ENCODE results near the gene MRTFB.
"Not testable (repeated sequence)": the region's sequence is repeated elsewhere in the genome, so short reads cannot be mapped to it uniquely, and the experiment has no call there.

MRTFB gene

DNA sequence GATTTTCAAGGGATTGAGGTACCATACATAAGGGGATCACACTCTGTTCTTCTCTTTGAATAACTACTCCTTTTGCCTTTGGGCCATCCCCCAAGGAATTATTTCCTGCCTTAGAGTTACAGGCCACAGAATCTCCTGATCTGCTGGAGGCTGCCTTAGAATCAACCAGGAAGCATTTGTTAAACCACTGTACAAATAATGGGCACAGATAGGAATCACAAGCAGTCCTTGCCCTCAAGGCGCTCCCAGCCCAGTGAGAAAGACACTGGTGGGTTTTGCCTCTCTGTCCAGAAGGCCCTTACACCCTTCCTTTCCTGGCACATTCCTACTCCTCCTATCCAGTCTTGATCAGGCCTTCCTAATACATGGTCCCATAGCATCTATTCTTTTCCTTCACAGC lies 45.9 kb downstream of the MRTFB start:
- H3K36me3 ChIP-seq (replicated peaks) = no peaks in the 10 kb centered on the region
- in situ Hi-C loops (cut with HindIII; ENCODE audit: low pct_ligation_motif_present, low sequenced_read_pairs) = no loop called here
- no peak for DNase-seq
- H3K27ac ChIP-seq = no peak overlapping the region
- no peaks in the 10 kb centered on the region for H3K27me3 ChIP-seq (replicated peaks)
- no peak overlapping the region for H3K4me3 ChIP-seq (ENCODE audit: low read depth, low read length)
- no peak for TF ChIP-seq CTCF (IDR thresholded peaks at IDR 0.05; ENCODE audit: low read depth, low read length, missing control alignments)

GRCh38 chr16:14119799-14120198 lies 48.7 kb downstream of the MRTFB start:
- no peak for TF ChIP-seq CTCF (IDR thresholded peaks at IDR 0.05; ENCODE audit: low read depth, low read length, missing control alignments)
- no peak for DNase-seq
- no peaks in the 10 kb centered on the region for H3K36me3 ChIP-seq (replicated peaks)
- in situ Hi-C loops (cut with HindIII; ENCODE audit: low pct_ligation_motif_present, low sequenced_read_pairs) = no loop called here
- H3K27me3 ChIP-seq (replicated peaks) = no peaks in the 10 kb centered on the region
- H3K27ac ChIP-seq = no peak overlapping the region
- no peak overlapping the region for H3K4me3 ChIP-seq (ENCODE audit: low read depth, low read length)

DNA sequence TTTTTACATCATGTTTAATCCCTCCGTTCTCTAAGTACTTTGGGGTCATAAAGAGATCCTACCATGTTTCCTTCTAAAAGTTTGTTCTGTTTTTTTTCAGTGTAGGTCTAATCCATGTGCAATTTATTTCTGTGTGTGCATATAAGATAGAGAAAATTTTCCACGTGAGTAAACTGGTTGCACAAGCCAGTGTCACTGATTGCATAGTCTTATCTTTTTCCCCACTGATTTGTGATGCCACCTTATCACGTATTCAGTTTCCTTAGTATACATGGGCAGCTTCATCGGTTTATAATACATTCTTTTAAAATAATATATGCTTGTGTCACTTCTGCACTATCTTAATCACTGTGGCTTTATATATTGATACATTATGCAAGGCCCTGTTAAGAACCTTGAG lies 49.2 kb downstream of the MRTFB start:
- no peak for TF ChIP-seq CTCF (IDR thresholded peaks at IDR 0.05; ENCODE audit: low read depth, low read length, missing control alignments)
- H3K36me3 ChIP-seq (replicated peaks) = no peaks in the 10 kb centered on the region
- no peak overlapping the region for H3K4me3 ChIP-seq (ENCODE audit: low read depth, low read length)
- in situ Hi-C loops (cut with HindIII; ENCODE audit: low pct_ligation_motif_present, low sequenced_read_pairs) = no loop called here
- H3K27ac ChIP-seq = no peak overlapping the region
- DNase-seq = no peak
- no peaks in the 10 kb centered on the region for H3K27me3 ChIP-seq (replicated peaks)

DNA sequence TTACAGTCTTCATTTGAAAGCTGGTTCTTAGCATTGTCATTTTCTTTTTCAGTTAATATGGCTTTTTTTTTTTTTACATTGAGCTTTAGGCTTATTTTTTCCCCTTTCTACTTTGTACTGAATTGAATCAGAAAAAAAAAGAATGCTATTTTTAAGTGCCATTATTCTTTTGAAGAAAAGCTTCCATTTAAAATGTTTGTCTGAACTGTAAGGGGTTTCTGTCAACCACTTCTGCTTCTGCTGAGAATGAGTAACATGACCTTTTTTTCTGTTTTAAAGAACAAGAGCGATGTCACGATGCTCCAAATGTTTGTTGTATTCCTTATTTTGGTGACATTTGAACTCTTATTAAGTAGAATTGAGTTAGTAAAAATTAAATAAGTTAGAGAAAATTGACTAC lies 50.0 kb downstream of the MRTFB start:
- H3K4me3 ChIP-seq (ENCODE audit: low read depth, low read length) = no peak overlapping the region
- no peaks in the 10 kb centered on the region for H3K27me3 ChIP-seq (replicated peaks)
- in situ Hi-C loops (cut with HindIII; ENCODE audit: low pct_ligation_motif_present, low sequenced_read_pairs) = no loop called here
- no peak overlapping the region for H3K27ac ChIP-seq
- no peak for DNase-seq
- H3K36me3 ChIP-seq (replicated peaks) = no peaks in the 10 kb centered on the region
- TF ChIP-seq CTCF (IDR thresholded peaks at IDR 0.05; ENCODE audit: low read depth, low read length, missing control alignments) = no peak

- DNase-seq = no peak
- H3K27ac ChIP-seq = no peak overlapping the region
- H3K27me3 ChIP-seq (replicated peaks) = no peaks in the 10 kb centered on the region
- H3K4me3 ChIP-seq (ENCODE audit: low read depth, low read length) = no peak overlapping the region
- TF ChIP-seq CTCF (IDR thresholded peaks at IDR 0.05; ENCODE audit: low read depth, low read length, missing control alignments) = no peak
- in situ Hi-C loops (cut with HindIII; ENCODE audit: low pct_ligation_motif_present, low sequenced_read_pairs) = no loop called here
- H3K36me3 ChIP-seq (replicated peaks) = no peaks in the 10 kb centered on the region
Observed at GRCh38 chr16:14121872-14122271, 50.8 kb downstream of the MRTFB start.

DNA sequence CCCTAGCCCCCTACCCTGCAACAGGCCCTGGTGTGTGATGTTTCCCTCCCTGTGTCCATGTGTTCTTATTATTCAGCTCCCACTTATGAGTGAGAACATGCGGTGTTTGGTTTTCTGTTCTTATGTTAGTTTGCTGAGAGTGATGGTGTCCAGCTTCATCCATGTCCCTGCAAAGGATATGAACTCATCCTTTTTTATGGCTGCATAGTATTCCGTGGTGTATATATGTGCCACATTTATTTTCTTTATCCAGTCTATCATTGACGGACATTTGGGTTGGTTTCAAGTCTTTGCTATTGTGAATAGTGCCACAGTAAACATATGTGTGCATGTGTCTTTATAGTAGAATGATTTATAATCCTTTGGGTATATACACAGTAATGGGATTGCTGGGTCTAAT lies 51.3 kb downstream of the MRTFB start:
- in situ Hi-C loops (cut with HindIII; ENCODE audit: low pct_ligation_motif_present, low sequenced_read_pairs); H3K27me3 ChIP-seq (replicated peaks); DNase-seq; H3K4me3 ChIP-seq (ENCODE audit: low read depth, low read length); H3K36me3 ChIP-seq (replicated peaks); H3K27ac ChIP-seq: not testable (repeated sequence)
